Measurements from ENCODE around the gene BMI1. TPM values are rescaled to one million over a fixed set of nuclear protein-coding genes. Genes with fewer than 3 reads are reported as not detected.

The BMI1 gene
- total RNA-seq, 1 donor from 2014 or later: 30.8 TPM

GRCh38 chr10:22372917-22373316 lies 52.0 kb downstream of the BMI1 start:
- Histone ChIP-seq H3K79me2 (ENCODE audit: insufficient read depth, low read length) (no peaks in the 10 kb centered on the region), H3K27ac (ENCODE audit: low read depth, low read length) (no peak overlapping the region), H3K4me3 (ENCODE audit: insufficient read depth, low read depth, low read length) (no peak overlapping the region), H3K4me1 (ENCODE audit: insufficient read depth, low read length) (no peaks in the 10 kb centered on the region), H4K20me1 (ENCODE audit: insufficient read depth, low read length) (no peaks in the 10 kb centered on the region), H3K27me3 (ENCODE audit: insufficient read depth, low read length) (peaks cover 2% of the 10 kb centered on the region), H3K9me3 (ENCODE audit: insufficient read depth, low read depth, low read length) (no peaks in the 10 kb centered on the region), H2AFZ (ENCODE audit: low read depth, low read length) (no peak overlapping the region), H3K36me3 (ENCODE audit: insufficient read depth, low read length) (no peaks in the 10 kb centered on the region), H3K9ac (ENCODE audit: low read length) (no peak overlapping the region), H3K4me2 (ENCODE audit: low read length) (no peak overlapping the region)
- Mint-ChIP-seq H3K27ac (ENCODE audit: unreplicated experiment) (no peak overlapping the region), H3K9me3 (ENCODE audit: unreplicated experiment) (no peaks in the 10 kb centered on the region), H3K4me1 (ENCODE audit: low read depth, unreplicated experiment) (no peaks in the 10 kb centered on the region), H3K27me3 (ENCODE audit: low read depth, unreplicated experiment) (no peaks in the 10 kb centered on the region), H3K4me3 (ENCODE audit: unreplicated experiment) (no peak overlapping the region), H3K36me3 (ENCODE audit: low read depth, unreplicated experiment) (no peaks in the 10 kb centered on the region)
- FAIRE-seq: no peak
- peak; percentile 14 for DNase-seq (ENCODE audit: low read depth)
- no peak for TF ChIP-seq CTCF (IDR thresholded peaks at IDR 0.05; ENCODE audit: insufficient read depth, low read depth, low read length)
- no peak for TF ChIP-seq EZH2 (IDR thresholded peaks at IDR 0.05; ENCODE audit: insufficient read depth, low read length)

DNA sequence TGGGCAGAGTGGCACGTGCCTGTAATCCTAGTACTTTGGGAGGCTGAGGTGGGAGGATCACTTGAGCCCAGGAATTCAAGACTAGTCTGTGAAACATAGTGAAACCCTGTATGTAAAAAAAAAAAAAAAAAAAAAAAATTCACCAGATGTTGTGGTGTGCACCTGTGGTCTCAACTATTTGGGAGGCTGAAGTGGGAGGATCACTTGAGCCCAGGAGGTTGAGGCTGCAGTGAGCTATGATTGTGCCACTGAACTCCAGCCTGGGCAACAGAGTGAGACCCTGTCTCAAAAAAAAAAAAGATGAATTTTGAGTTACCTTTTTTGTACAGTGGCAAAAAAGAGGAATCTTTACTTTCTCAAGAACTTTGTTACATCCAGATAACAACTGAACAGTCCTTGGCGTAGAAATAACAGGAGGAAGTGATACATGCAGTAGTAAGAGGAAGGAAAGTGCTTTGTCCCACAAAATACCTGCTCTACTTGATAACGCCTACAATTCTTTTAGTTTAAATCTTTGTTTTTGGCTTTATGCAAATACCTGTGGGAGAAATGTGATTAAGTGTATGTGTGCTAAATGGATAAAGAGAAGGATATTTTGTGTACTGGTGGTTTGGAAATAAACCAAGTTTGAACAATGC lies 53.7 kb downstream of the BMI1 start:
- H2AFZ ChIP-seq (ENCODE audit: low read depth, low read length): no peak overlapping the region
- H3K36me3 ChIP-seq (ENCODE audit: insufficient read depth, low read length): no peaks in the 10 kb centered on the region
- no peak overlapping the region for H3K4me3 ChIP-seq (ENCODE audit: insufficient read depth, low read depth, low read length)
- H3K27ac ChIP-seq (ENCODE audit: low read depth, low read length): no peak overlapping the region
- no peak for DNase-seq (ENCODE audit: low read depth)
- no peak for FAIRE-seq
- H3K9me3 Mint-ChIP-seq (ENCODE audit: unreplicated experiment): no peaks in the 10 kb centered on the region
- H3K27ac Mint-ChIP-seq (ENCODE audit: unreplicated experiment): no peak overlapping the region
- no peak overlapping the region for H3K4me2 ChIP-seq (ENCODE audit: low read length)
- TF ChIP-seq CTCF (IDR thresholded peaks at IDR 0.05; ENCODE audit: insufficient read depth, low read depth, low read length) (no peak), EZH2 (IDR thresholded peaks at IDR 0.05; ENCODE audit: insufficient read depth, low read length) (no peak)
- H3K9me3 ChIP-seq (ENCODE audit: insufficient read depth, low read depth, low read length): no peaks in the 10 kb centered on the region
- no peak overlapping the region for H3K9ac ChIP-seq (ENCODE audit: low read length)
- no peaks in the 10 kb centered on the region for H3K4me1 Mint-ChIP-seq (ENCODE audit: low read depth, unreplicated experiment)
- H3K4me1 ChIP-seq (ENCODE audit: insufficient read depth, low read length): no peaks in the 10 kb centered on the region
- no peaks in the 10 kb centered on the region for H3K79me2 ChIP-seq (ENCODE audit: insufficient read depth, low read length)
- H3K27me3 ChIP-seq (ENCODE audit: insufficient read depth, low read length): peaks cover 2% of the 10 kb centered on the region
- no peaks in the 10 kb centered on the region for H3K36me3 Mint-ChIP-seq (ENCODE audit: low read depth, unreplicated experiment)
- H3K27me3 Mint-ChIP-seq (ENCODE audit: low read depth, unreplicated experiment): no peaks in the 10 kb centered on the region
- no peaks in the 10 kb centered on the region for H4K20me1 ChIP-seq (ENCODE audit: insufficient read depth, low read length)
- H3K4me3 Mint-ChIP-seq (ENCODE audit: unreplicated experiment): no peak overlapping the region

- Mint-ChIP-seq H3K36me3 (ENCODE audit: low read depth, unreplicated experiment) (no peaks in the 10 kb centered on the region), H3K27me3 (ENCODE audit: low read depth, unreplicated experiment) (no peaks in the 10 kb centered on the region), H3K27ac (ENCODE audit: unreplicated experiment) (no peak overlapping the region), H3K4me1 (ENCODE audit: low read depth, unreplicated experiment) (no peaks in the 10 kb centered on the region), H3K4me3 (ENCODE audit: unreplicated experiment) (no peak overlapping the region), H3K9me3 (ENCODE audit: unreplicated experiment) (no peaks in the 10 kb centered on the region)
- H3K27ac ChIP-seq (ENCODE audit: low read depth, low read length): no peak overlapping the region
- H3K79me2 ChIP-seq (ENCODE audit: insufficient read depth, low read length): no peaks in the 10 kb centered on the region
- H3K4me1 ChIP-seq (ENCODE audit: insufficient read depth, low read length): no peaks in the 10 kb centered on the region
- TF ChIP-seq EZH2 (IDR thresholded peaks at IDR 0.05; ENCODE audit: insufficient read depth, low read length): no peak
- no peak for TF ChIP-seq CTCF (IDR thresholded peaks at IDR 0.05; ENCODE audit: insufficient read depth, low read depth, low read length)
- no peak overlapping the region for H3K4me3 ChIP-seq (ENCODE audit: insufficient read depth, low read depth, low read length)
- no peaks in the 10 kb centered on the region for H3K36me3 ChIP-seq (ENCODE audit: insufficient read depth, low read length)
- no peak overlapping the region for H3K9ac ChIP-seq (ENCODE audit: low read length)
- H3K4me2 ChIP-seq (ENCODE audit: low read length): no peak overlapping the region
- peaks cover 2% of the 10 kb centered on the region for H3K27me3 ChIP-seq (ENCODE audit: insufficient read depth, low read length)
- FAIRE-seq (no peak), DNase-seq (ENCODE audit: low read depth) (no peak)
- H2AFZ ChIP-seq (ENCODE audit: low read depth, low read length): no peak overlapping the region
- no peaks in the 10 kb centered on the region for H4K20me1 ChIP-seq (ENCODE audit: insufficient read depth, low read length)
- no peaks in the 10 kb centered on the region for H3K9me3 ChIP-seq (ENCODE audit: insufficient read depth, low read depth, low read length)
These were observed 58.2 kb downstream of the BMI1 start for GRCh38 chr10:22379059-22379458.
